Motor neuron (in vitro differentiated cells): Measurements from ENCODE around the gene TRABD. TPM values are rescaled to one million over a fixed set of nuclear protein-coding genes. Genes with fewer than 3 reads are reported as not detected.

ENCODE experiments used
- ATAC-seq, 8 experiments: fragments of 200-7000 bp; cut with Tn5 transposase; replicated peaks in 6 of 8; 2 replicates each; pipeline ENCODE4 v1.8.0; 2021; ENCODE audit warnings: mild to moderate bottlenecking in 8 of 8, moderate library complexity in 8 of 8
- H3K27ac ChIP-seq, 2 donors: fragments of 250-450 bp; sonication (Bioruptor Pico); 2 replicates each; pipeline ENCODE4 v1.9.0; 2021; ENCODE audit warnings: antibody characterized with exemption in 2 of 2, mild to moderate bottlenecking in 2 of 2, moderate library complexity in 1 of 2
- H3K4me1 ChIP-seq, 2 donors: fragments of 250-450 bp; sonication (Bioruptor Pico); replicated peaks in 1 of 2; 2 replicates each; pipeline ENCODE4 v1.6.1; 2021; ENCODE audit warnings: antibody characterized with exemption in 2 of 2, mild to moderate bottlenecking in 2 of 2, moderate library complexity in 1 of 2
- H3K4me3 ChIP-seq, 5 donors: fragments of 250-450 bp; sonication (Bioruptor Pico); 2 replicates each; pipeline ENCODE4 v1.9.0; 2021; ENCODE audit warnings: antibody characterized with exemption in 5 of 5, mild to moderate bottlenecking in 5 of 5, moderate library complexity in 4 of 5
- WGBS, 10 experiments: fragments of 450-650 bp; shearing (Covaris generic); methylation state at CpG; one replicate each; pipeline ENCODE4 v1.0.0; 2022; 5-methylcytosine and 5-hydroxymethylcytosine counted together
- in situ Hi-C, 9 experiments: fragments of 400-800 bp; cut with MboI; loops; one replicate each; pipeline ENCODE4 v1.15.0; 2021; ENCODE audit warnings: low sequenced_read_pairs in 9 of 9, low pct_unique_long_range_greater_than_20kb in 2 of 9; ENCODE audit not compliant: unreplicated experiment in 9 of 9
- total RNA-seq, 8 experiments: library from RNA; unstranded; fragments of 300-600 nt; gene quantifications; 2 replicates each; pipeline versions ENCODE4 v1.2.3 to v1.2.4, GENCODE V29; 2022

Gene TRABD
- total RNA-seq, 8 experiments from 2014 or later = 8.2 to 37.4 (median 12.5) TPM

DNA sequence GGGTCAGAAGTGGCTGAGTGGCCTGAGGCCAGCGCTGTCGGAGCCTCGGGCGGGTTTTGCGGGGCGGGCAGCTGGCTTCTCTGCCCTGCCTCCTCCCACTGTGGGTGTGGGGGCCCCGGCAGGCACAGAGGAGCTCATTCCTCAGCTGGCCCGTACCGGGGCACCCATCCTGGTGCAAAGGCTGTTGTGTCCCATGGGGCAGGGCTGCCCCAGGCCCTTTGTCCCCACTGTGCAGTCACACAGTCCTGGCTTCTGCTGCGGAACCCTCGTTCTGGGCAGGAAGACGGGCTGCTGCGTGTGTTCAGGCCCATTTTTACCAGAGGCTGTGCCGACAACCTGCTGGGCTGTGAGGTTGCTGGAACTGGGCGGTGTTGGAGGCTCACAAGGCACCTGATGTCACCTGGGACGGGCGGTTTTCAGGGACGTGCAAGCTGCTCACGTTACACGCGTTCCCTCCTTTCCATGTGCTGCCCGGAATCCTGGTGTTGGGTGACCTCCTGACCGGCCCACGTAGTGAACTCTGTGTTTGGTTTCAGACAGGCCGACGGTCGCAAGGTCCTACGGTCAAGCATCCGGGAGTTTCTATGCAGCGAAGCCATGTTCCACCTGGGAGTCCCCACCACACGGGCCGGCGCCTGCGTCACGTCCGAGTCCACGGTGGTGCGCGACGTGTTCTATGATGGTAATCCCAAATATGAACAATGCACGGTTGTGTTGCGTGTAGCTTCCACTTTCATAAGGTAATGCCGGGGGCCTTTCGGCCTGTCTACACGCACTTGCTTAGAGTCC lies 20.3 kb downstream of the TRABD start:
- no peak for ATAC-seq
- Histone ChIP-seq H3K4me1 (peaks cover 7 to 12% of the 10 kb centered on the region in 2 donors), H3K4me3 (no peak overlapping the region), H3K27ac (no peak overlapping the region)
- in situ Hi-C loops = loop anchor here in 1 of 9 experiments (10.0 kb wide), 1 partner anchor 61 kb away; no protein-coding TSS in a partner anchor
- 80 to 100% (median 93%) methylated on average over 2 to 12 of the region's 45 CpGs; no CpG with 5 or more reads in 2 of the 10 experiments for WGBS, 10 experiments

DNA sequence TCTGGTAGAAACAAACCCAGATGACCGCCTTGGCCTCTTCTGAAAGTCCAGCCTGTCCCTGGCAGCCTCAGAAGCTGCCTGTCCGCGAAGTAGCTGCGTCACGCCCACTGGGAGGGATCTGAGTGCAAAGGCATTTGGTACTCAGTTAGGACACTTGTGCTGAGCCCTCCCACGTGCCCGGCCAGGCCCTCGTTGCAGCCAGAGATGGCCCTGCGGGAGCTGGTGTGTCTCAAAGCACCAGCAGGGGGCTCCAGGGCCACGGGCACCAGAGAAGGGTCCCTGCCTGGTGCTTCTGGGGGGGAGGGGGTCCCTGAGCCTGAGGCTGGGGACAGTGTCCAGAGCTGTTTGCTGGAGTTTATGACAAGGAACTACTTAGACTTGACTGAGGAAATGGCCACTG lies 20.9 kb downstream of the TRABD start:
- in situ Hi-C loops = loop anchor here in 1 of 9 experiments (10.0 kb wide), 1 partner anchor 62 kb away; no protein-coding TSS in a partner anchor
- peak; percentile 10 to 77 (median 50) for ATAC-seq
- WGBS, 10 experiments = 60% methylated on average over 3 of the region's 10 CpGs; no CpG with 5 or more reads in 9 of the 10 experiments
- Histone ChIP-seq H3K27ac (no peak overlapping the region), H3K4me3 (no peak overlapping the region), H3K4me1 (peaks cover 7 to 12% of the 10 kb centered on the region in 2 donors)

GRCh38 chr22:50207383-50208140 lies 21.8 kb downstream of the TRABD start:
- 59 to 75% (median 60%) methylated on average over 1 to 11 of the region's 23 CpGs; no CpG with 5 or more reads in 7 of the 10 experiments for WGBS, 10 experiments
- in situ Hi-C loops = loop anchor here in 1 of 9 experiments (10.0 kb wide), 1 partner anchor 63 kb away; no protein-coding TSS in a partner anchor
- H3K27ac ChIP-seq = peak overlapping the region in 1 of 2 donors; percentile 48
- peaks cover 1 to 12% of the 10 kb centered on the region in 2 donors for H3K4me1 ChIP-seq
- ATAC-seq = peak; percentile 5 to 91 (median 74)
- no peak overlapping the region for H3K4me3 ChIP-seq

- 80 to 91% (median 85%) methylated on average over 1 to 14 of the region's 22 CpGs; no CpG with 5 or more reads in 6 of the 10 experiments for WGBS, 10 experiments
- no peak for ATAC-seq
- no peak overlapping the region for H3K4me3 ChIP-seq
- H3K4me1 ChIP-seq = peaks cover 0 to 12% of the 10 kb centered on the region in 2 donors
- in situ Hi-C loops = loop anchor here in 1 of 9 experiments (10.0 kb wide), 1 partner anchor 64 kb away; no protein-coding TSS in a partner anchor
- no peak overlapping the region for H3K27ac ChIP-seq
Observed at GRCh38 chr22:50208430-50208938, 22.8 kb downstream of the TRABD start.

- H3K4me1 ChIP-seq = peaks cover 0 to 12% of the 10 kb centered on the region in 2 donors
- no peak overlapping the region for H3K4me3 ChIP-seq
- 97% methylated on average over 6 of the region's 31 CpGs; no CpG with 5 or more reads in 9 of the 10 experiments for WGBS, 10 experiments
- ATAC-seq = peak in 6 of 8 experiments; percentile 1 to 17 (median 4)
- in situ Hi-C loops = loop anchor here in 1 of 9 experiments (10.0 kb wide), 1 partner anchor 64 kb away; no protein-coding TSS in a partner anchor
- no peak overlapping the region for H3K27ac ChIP-seq
Observed at GRCh38 chr22:50208939-50209892, 23.5 kb downstream of the TRABD start.

GRCh38 chr22:50209893-50210292 lies 24.2 kb downstream of the TRABD start:
- in situ Hi-C loops = loop anchor here in 1 of 9 experiments (10.0 kb wide), 1 partner anchor 65 kb away; no protein-coding TSS in a partner anchor
- Histone ChIP-seq H3K4me1 (peaks cover 0 to 12% of the 10 kb centered on the region in 2 donors), H3K4me3 (no peak overlapping the region), H3K27ac (no peak overlapping the region)
- WGBS, 10 experiments = 15 to 92% (median 79%) methylated on average over 1 to 6 of the region's 20 CpGs; no CpG with 5 or more reads in 5 of the 10 experiments
- ATAC-seq = peak; percentile 7 to 67 (median 30)

DNA sequence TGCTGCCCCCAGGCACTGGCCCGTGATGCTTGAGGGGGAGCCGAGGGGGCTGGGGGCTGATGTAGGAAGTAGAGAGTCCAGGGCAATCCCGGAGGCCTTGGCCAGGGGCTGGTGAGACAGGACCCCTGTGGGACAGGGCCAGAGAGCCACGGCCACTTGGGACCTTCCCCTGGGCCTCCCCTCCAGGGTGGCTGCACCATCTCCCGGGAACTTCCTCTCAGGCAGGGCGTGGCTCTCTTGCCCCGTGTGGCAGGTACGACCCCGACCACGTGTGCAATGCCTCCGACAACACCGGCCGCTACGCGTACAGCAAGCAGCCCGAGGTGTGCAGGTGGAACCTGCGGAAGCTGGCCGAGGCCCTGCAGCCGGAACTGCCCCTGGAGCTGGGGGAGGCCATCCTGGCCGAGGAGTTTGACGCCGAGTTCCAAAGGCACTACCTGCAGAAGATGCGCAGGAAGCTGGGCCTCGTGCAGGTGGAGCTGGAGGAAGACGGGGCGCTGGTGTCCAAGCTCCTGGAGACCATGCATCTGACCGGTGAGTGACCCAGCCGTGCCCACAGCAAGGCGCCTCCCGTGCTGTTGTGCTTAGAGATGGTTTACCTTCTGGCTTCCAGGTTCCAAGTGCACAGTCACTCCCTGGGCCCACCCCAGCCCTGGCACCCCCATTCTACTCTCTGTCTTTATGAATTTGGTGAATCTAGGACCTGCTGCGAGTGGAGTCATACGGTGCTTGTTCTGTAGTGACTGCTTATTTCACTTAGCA lies 24.8 kb downstream of the TRABD start:
- Histone ChIP-seq H3K4me1 (peaks cover 0 to 12% of the 10 kb centered on the region in 2 donors), H3K4me3 (no peak overlapping the region), H3K27ac (no peak overlapping the region)
- in situ Hi-C loops = no loop called here
- 80 to 100% (median 94%) methylated on average over 1 to 13 of the region's 32 CpGs; no CpG with 5 or more reads in 3 of the 10 experiments for WGBS, 10 experiments
- ATAC-seq = peak in 1 of 8 experiments; percentile 3

DNA sequence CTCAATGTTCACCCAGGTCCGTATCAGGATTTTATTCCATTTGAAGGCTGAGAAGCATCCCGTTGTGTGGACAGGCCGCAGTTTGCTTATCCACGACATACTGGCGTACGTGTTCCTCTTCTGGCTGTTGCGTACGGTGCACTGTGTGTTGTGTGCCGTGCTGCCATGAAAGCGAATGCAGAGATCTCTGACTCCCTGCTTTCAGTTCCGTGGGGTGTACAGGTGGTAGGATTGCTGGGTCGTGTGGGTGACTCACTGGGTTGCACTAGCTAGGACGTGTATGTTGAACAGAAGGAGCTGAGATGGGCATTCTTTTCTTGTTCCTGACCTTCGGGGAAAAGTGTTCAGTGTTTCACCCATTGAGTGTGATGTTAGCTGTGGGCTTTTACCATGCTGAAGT lies 25.4 kb downstream of the TRABD start:
- Histone ChIP-seq H3K4me3 (no peak overlapping the region), H3K4me1 (peaks cover 0 to 12% of the 10 kb centered on the region in 2 donors), H3K27ac (no peak overlapping the region)
- ATAC-seq = no peak
- in situ Hi-C loops = no loop called here
- 75 to 98% (median 93%) methylated on average over 4 to 11 of the region's 14 CpGs; no CpG with 5 or more reads in 3 of the 10 experiments for WGBS, 10 experiments

DNA sequence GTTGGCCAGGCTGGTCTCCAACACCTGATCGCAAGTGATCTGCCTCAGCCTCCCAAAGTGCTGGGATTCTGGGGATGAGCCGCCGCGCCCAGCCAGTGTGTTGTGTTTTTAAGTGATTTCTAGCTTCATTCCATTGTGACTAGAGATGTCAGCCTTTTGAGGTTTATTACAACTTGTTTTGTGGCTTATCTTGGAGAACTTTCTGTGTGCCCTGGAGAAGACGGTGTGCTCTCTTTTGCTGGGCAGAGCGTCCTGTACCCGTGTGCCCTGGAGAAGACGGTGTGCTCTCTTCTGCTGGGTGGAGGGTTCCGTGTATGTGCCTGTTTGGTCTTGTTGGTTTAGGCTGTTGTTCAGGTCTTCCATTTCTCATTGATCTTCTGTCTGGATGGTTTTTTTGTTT lies 27.6 kb downstream of the TRABD start:
- ATAC-seq = no peak
- H3K4me1 ChIP-seq = no peaks in the 10 kb centered on the region
- in situ Hi-C loops = no loop called here
- no peak overlapping the region for H3K4me3 ChIP-seq
- H3K27ac ChIP-seq = no peak overlapping the region
- 96 to 100% (median 99%) methylated on average over 1 to 5 of the region's 9 CpGs; no CpG with 5 or more reads in 6 of the 10 experiments for WGBS, 10 experiments

DNA sequence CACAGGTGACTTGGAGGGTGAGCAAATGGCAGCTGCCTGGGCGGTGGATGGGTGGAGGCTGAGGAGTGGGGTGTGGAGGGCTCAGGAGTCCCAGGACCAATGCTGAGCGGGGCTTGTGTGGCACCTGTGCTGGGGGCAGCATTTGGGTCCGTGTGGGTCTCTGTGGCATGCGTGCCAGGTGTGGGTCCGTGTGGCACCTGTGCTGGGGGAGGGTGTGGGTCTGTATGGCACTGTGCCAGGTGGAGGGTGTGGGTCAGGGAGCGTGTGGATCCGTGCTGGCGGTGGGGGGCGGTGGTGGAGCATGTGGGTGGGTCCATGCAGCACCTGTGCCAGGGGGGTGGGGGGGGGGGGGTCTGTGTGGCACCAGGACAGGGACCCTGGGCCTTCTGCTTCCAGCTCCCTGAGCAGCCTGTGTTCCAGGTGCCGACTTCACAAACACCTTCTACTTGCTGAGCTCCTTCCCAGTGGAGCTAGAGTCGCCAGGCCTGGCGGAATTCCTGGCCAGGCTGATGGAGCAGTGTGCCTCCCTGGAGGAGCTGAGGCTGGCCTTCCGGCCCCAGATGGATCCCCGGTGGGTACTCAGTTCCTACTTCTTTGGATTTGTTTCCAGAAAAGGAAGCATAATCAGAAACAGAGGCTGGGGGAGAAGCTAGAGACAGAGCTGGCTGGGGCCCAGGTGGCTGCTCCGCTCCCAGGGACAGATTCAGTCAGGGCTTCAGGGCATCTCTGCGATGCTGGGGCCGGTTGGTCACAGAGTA lies 29.8 kb downstream of the TRABD start:
- in situ Hi-C loops = no loop called here
- WGBS, 10 experiments = 60 to 100% (median 95%) methylated on average over 1 to 8 of the region's 17 CpGs; no CpG with 5 or more reads in 4 of the 10 experiments
- no peak for ATAC-seq
- H3K27ac ChIP-seq = no peak overlapping the region
- H3K4me3 ChIP-seq = no peak overlapping the region
- no peaks in the 10 kb centered on the region for H3K4me1 ChIP-seq
